SK-N-MC (cell line): ENCODE measurements around the gene TNFSF15.

Experiments
- EZH2 ChIP-seq: fragments of 200-600 bp; sonication (generic); IDR thresholded peaks from one replicate; pipeline ENCODE4 v1.6.1; 2017; ENCODE audit warnings: antibody characterized with exemption
- POLR2AphosphoS5 ChIP-seq: IDR thresholded peaks from 2 replicates; pipeline ENCODE4 v1.6.1; 2012; ENCODE audit warnings: mild to moderate bottlenecking, low read depth, low read length, borderline replicate concordance

DNA sequence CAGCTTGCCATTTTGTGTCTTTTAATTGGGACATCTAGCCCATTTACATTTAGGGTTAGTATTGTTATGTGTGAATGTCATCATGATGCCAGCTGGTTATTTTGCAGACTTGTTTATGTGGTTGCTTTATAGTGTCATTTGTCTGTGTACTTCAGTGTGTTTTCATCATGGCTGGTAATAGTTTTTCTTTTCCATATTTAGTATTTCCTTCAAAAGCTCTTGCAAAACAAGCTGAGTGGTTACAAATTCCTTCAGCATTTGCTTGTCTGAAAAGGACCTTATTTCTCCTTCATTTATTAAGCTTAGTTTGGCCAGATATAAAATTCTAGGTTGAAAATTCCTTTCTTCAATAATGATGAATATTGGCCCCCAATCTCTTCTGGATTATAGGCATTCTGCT lies 28.5 kb upstream of the TNFSF15 start:
- no peak for TF ChIP-seq POLR2AphosphoS5
- TF ChIP-seq EZH2 = no peak
